CD4-positive, alpha-beta T cell (primary cell): Measurements from ENCODE around the gene FAM107B. TPM values are rescaled to one million over a fixed set of nuclear protein-coding genes. Genes with fewer than 3 reads are reported as not detected.

Source experiments
- ATAC-seq: fragments of 200-7000 bp; cut with Tn5 transposase; one replicate; pipeline ENCODE4 v1.10.0; 2022; ENCODE audit warnings: mild to moderate bottlenecking; ENCODE audit not compliant: poor library complexity
- CTCF ChIA-PET: fragments of 350-600 bp; sonication (Branson Sonifier 250); formaldehyde crosslinking; loops from one replicate; lab custom pipeline; 2021; ENCODE audit warnings: antibody characterized with exemption, inconsistent platforms; lab: Charles Lee
- POLR2A ChIA-PET: fragments of 350-600 bp; sonication (Branson Sonifier 250); formaldehyde crosslinking; loops from one replicate; lab custom pipeline; 2021; ENCODE audit warnings: antibody characterized with exemption, inconsistent platforms; lab: Charles Lee
- DNase-seq, 14 experiments: peaks; one replicate each; pipeline ENCODE4 v3.0.0-alpha.2; 2013 to 2020; ENCODE audit warnings: mixed read lengths in 2 of 14
- H3K27ac ChIP-seq, 2 donors: one replicate each; pipeline versions ENCODE4 v1.5.1 to v1.7.0; 2013; ENCODE audit warnings: low read length in 2 of 2, low read depth in 1 of 2, mild to moderate bottlenecking in 1 of 2
- H3K27me3 ChIP-seq, 2 experiments: 1 replicate in 1 of 2; 2 replicates in 1 of 2; pipeline versions ENCODE4 v1.6.1 to v1.7.0; 2013; ENCODE audit warnings: low read length in 2 of 2, control low read depth in 1 of 2, mild to moderate bottlenecking in 1 of 2, moderate library complexity in 1 of 2; ENCODE audit not compliant: insufficient read depth in 2 of 2, control insufficient read depth in 1 of 2
- H3K36me3 ChIP-seq: one replicate; pipeline ENCODE4 v1.6.1; 2013; ENCODE audit warnings: low read length, control low read depth; ENCODE audit not compliant: insufficient read depth
- H3K4me1 ChIP-seq: one replicate; pipeline ENCODE4 v1.6.1; 2013; ENCODE audit warnings: low read length, control low read depth; ENCODE audit not compliant: insufficient read depth
- H3K4me3 ChIP-seq: one replicate; pipeline ENCODE4 v1.5.1; 2013; ENCODE audit warnings: mild to moderate bottlenecking, low read length, moderate library complexity
- H3K9me3 ChIP-seq, 2 experiments: 1 replicate in 1 of 2; 2 replicates in 1 of 2; pipeline versions ENCODE4 v1.6.1 to v1.7.0; 2013; ENCODE audit warnings: low read length in 2 of 2, mild to moderate bottlenecking in 2 of 2, control low read depth in 1 of 2, moderate library complexity in 1 of 2; ENCODE audit not compliant: control insufficient read depth in 1 of 2, insufficient read depth in 1 of 2
- H3K27ac Mint-ChIP-seq: one replicate; pipeline ENCODE4 v1.8.0; 2020; ENCODE audit warnings: mixed read lengths
- H3K27me3 Mint-ChIP-seq: one replicate; pipeline ENCODE4 v1.8.0; 2021; ENCODE audit warnings: mixed read lengths
- H3K36me3 Mint-ChIP-seq: one replicate; pipeline ENCODE4 v1.8.0; 2021; ENCODE audit warnings: low read depth, mixed read lengths
- H3K4me1 Mint-ChIP-seq: one replicate; pipeline ENCODE4 v1.8.0; 2021; ENCODE audit warnings: low read depth, mixed read lengths
- H3K4me3 Mint-ChIP-seq: one replicate; pipeline ENCODE4 v1.8.0; 2020; ENCODE audit warnings: mild to moderate bottlenecking, mixed read lengths
- H3K9me3 Mint-ChIP-seq: one replicate; pipeline ENCODE4 v1.8.0; 2020; ENCODE audit warnings: mixed read lengths
- CTCF ChIP-seq: fragments of 200-600 bp; IDR thresholded peaks from one replicate; pipeline ENCODE4 v1.8.0; 2022; ENCODE audit warnings: antibody characterized with exemption, mild to moderate bottlenecking
- intact Hi-C, 2 experiments: fragments of 100-400 bp; cut with DNase I in 1 of 2; cut with micrococcal nuclease in 1 of 2; formaldehyde crosslinking; loops; one replicate each; pipeline versions ENCODE4 v1.15.1 to v1.9.0; 2023 to 2025; cut with DNase I, micrococcal nuclease
- total RNA-seq, 174 experiments: library from RNA in 2 of 174; stranded (reverse) in 2 of 174; gene quantifications; one replicate each; pipeline ENCODE4 v1.2.3 and lab custom pipeline; 2021 to 2026

Gene FAM107B
- total RNA-seq, 2 experiments from 2014 or later, result 261 to 262 TPM

DNA sequence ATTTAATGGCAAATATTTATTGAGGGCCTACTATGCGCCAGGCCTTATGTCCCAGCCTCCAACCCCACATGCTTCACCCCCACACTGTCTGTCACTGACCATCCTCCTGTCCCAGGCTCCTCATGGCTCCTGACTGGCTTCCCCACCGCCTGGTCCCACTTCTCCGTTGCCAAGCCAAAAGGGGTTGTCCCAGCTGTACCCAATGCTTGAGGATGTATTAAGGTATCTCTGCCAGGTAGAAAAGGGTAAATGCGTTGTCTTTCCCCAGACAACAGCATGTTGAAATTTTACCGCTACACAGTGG lies 275.1 kb downstream of the FAM107B start:
- no peak for ATAC-seq
- Mint-ChIP-seq H3K4me1 (peaks cover 4% of the 10 kb centered on the region), H3K36me3 (no peaks in the 10 kb centered on the region), H3K27ac (no peak overlapping the region), H3K27me3 (no peaks in the 10 kb centered on the region), H3K9me3 (no peaks in the 10 kb centered on the region), H3K4me3 (no peak overlapping the region)
- intact Hi-C loops, result loop anchor here (1.0 to 10.0 kb wide), 7 partner anchors 43 to 608 kb away; no protein-coding TSS in a partner anchor
- no peak for TF ChIP-seq CTCF
- Histone ChIP-seq H3K36me3 (no peaks in the 10 kb centered on the region), H3K4me3 (no peak overlapping the region), H3K27ac (no peak overlapping the region), H3K4me1 (peaks cover 9% of the 10 kb centered on the region), H3K9me3 (no peaks in the 10 kb centered on the region), H3K27me3 (no peaks in the 10 kb centered on the region)
- DNase-seq, result no peak
- ChIA-PET CTCF (interaction anchor here (0.6 to 0.7 kb wide), 3 partner anchors 55 to 517 kb away, joined by 3 to 5 read pairs (median 4); no protein-coding TSS in a partner anchor), POLR2A (no interaction called here)

DNA sequence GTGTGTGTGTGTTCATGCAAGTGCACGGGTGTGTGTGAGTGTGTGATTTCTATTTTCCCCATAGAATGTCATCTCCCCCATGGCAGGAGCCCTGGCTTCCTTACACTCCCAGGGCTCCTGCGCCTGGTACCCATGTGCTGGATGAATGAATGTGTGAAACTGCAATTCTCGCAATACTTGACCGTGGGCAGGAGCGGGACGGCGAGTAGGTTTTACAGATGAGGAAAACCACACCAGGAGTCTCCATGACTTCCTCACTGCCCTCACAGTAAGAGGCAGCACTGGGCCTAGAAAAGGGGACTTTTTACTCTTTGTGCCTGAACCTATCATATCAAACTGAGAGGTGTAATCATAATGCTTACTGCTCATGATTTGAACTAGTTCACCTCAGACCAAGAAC lies 276.4 kb downstream of the FAM107B start:
- H3K27ac Mint-ChIP-seq, result no peak overlapping the region
- TF ChIP-seq CTCF, result no peak
- Histone ChIP-seq H3K4me3 (no peak overlapping the region), H3K27me3 (no peaks in the 10 kb centered on the region), H3K27ac (no peak overlapping the region), H3K4me1 (peaks cover 9% of the 10 kb centered on the region), H3K9me3 (no peaks in the 10 kb centered on the region), H3K36me3 (no peaks in the 10 kb centered on the region)
- no peak overlapping the region for H3K4me3 Mint-ChIP-seq
- H3K9me3 Mint-ChIP-seq, result no peaks in the 10 kb centered on the region
- ATAC-seq (no peak), DNase-seq (no peak)
- intact Hi-C loops, result loop anchor here (2.0 to 10.0 kb wide), 5 partner anchors 44 to 609 kb away; no protein-coding TSS in a partner anchor
- CTCF ChIA-PET, result interaction anchor here (0.7 to 1.2 kb wide), 2 partner anchors 229 to 304 kb away, joined by 3 to 5 read pairs; no protein-coding TSS in a partner anchor
- H3K4me1 Mint-ChIP-seq, result peaks cover 4% of the 10 kb centered on the region
- H3K36me3 Mint-ChIP-seq, result no peaks in the 10 kb centered on the region
- POLR2A ChIA-PET, result no interaction called here
- H3K27me3 Mint-ChIP-seq, result no peaks in the 10 kb centered on the region

- Mint-ChIP-seq H3K9me3 (no peaks in the 10 kb centered on the region), H3K4me3 (no peak overlapping the region), H3K27me3 (peaks cover 19% of the 10 kb centered on the region), H3K36me3 (no peaks in the 10 kb centered on the region), H3K27ac (no peak overlapping the region), H3K4me1 (no peaks in the 10 kb centered on the region)
- CTCF ChIA-PET, result interaction anchor here (0.8 kb wide), 1 partner anchor 331 kb away, joined by 3 read pairs; no protein-coding TSS in a partner anchor
- no peaks in the 10 kb centered on the region for H3K9me3 ChIP-seq
- H3K27ac ChIP-seq, result no peak overlapping the region
- peak in 1 of 14 experiments; percentile 26 for DNase-seq
- intact Hi-C loops, result loop anchor here in 1 of 2 experiments (10.0 kb wide), 1 partner anchor 613 kb away; no protein-coding TSS in a partner anchor
- peaks cover 0 to 2% of the 10 kb centered on the region in 2 experiments for H3K27me3 ChIP-seq
- no peaks in the 10 kb centered on the region for H3K4me1 ChIP-seq
- POLR2A ChIA-PET, result no interaction called here
- H3K4me3 ChIP-seq, result no peak overlapping the region
- ATAC-seq, result no peak
- TF ChIP-seq CTCF, result no peak
- H3K36me3 ChIP-seq, result no peaks in the 10 kb centered on the region
Measured at GRCh38 chr10:14491811-14492210, 282.9 kb downstream of the FAM107B start.
